Gastroesophageal sphincter (tissue), 2 donors: ENCODE data around the gene MPHOSPH8.

Experiments
- EP300 ChIP-seq: sonication (generic); formaldehyde crosslinking; IDR thresholded peaks from one replicate; pipeline ENCODE4 v1.6.1; 2017; ENCODE audit warnings: antibody characterized with exemption, mild to moderate bottlenecking
- POLR2A ChIP-seq, 2 donors: fragments of 450-650 bp; IDR thresholded peaks; one replicate each; pipeline ENCODE4 v1.6.1; 2017; ENCODE audit warnings: antibody characterized with exemption in 2 of 2, mild to moderate bottlenecking in 2 of 2, moderate library complexity in 1 of 2

GRCh38 chr13:19607523-19608078, 25.9 kb upstream of the MPHOSPH8 start:
- TF ChIP-seq POLR2A (IDR thresholded peaks at IDR 0.05) (no peak), EP300 (no peak)
